Karpas-422 (cell line): ENCODE results near the gene NUDT21. TPM values are rescaled to one million over a fixed set of nuclear protein-coding genes. Genes with fewer than 3 reads are reported as not detected.

Experiments
- DNase-seq: peaks from one replicate; pipeline ENCODE4 v3.0.0-alpha.2; 2015
- H2AFZ ChIP-seq: fragments of 200-600 bp; sonication (generic); 2 replicates; pipeline ENCODE4 v1.6.1; 2014; ENCODE audit warnings: antibody characterized with exemption, low read length, mixed read lengths
- H3K27ac ChIP-seq: fragments of 200-600 bp; sonication (generic); 2 replicates; pipeline ENCODE4 v1.5.1; 2014; ENCODE audit warnings: mild to moderate bottlenecking, low read length, moderate library complexity
- H3K27me3 ChIP-seq: fragments of 200-600 bp; sonication (generic); 2 replicates; pipeline ENCODE4 v1.6.1; 2014; ENCODE audit warnings: low read length, mixed read lengths
- H3K36me3 ChIP-seq: fragments of 200-600 bp; sonication (generic); 2 replicates; pipeline ENCODE4 v1.6.1; 2014; ENCODE audit warnings: low read length, mixed read lengths; ENCODE audit not compliant: insufficient read depth
- H3K4me1 ChIP-seq: fragments of 200-600 bp; sonication (generic); 2 replicates; pipeline ENCODE4 v1.6.1; 2014; ENCODE audit warnings: mild to moderate bottlenecking, low read length, mixed read lengths
- H3K4me2 ChIP-seq: fragments of 200-600 bp; sonication (generic); 2 replicates; pipeline ENCODE4 v1.6.1; 2014; ENCODE audit warnings: low read length, low read depth, mild to moderate bottlenecking; ENCODE audit not compliant: poor library complexity, severe bottlenecking
- H3K4me3 ChIP-seq: fragments of 200-600 bp; sonication (generic); 2 replicates; pipeline ENCODE4 v1.5.1; 2014; ENCODE audit warnings: mild to moderate bottlenecking, antibody characterized with exemption, low read length, mixed read lengths
- H3K79me2 ChIP-seq: fragments of 200-600 bp; sonication (generic); 2 replicates; pipeline ENCODE4 v1.6.1; 2014; ENCODE audit warnings: mild to moderate bottlenecking, low read length, mixed read lengths
- H3K9ac ChIP-seq: fragments of 200-600 bp; sonication (generic); 2 replicates; pipeline ENCODE4 v1.6.0; 2014; ENCODE audit warnings: low read length
- H3K9me2 ChIP-seq: fragments of 200-600 bp; sonication (generic), shearing (Covaris generic); replicated peaks from 2 replicates; pipeline ENCODE4 v1.6.0; 2014; ENCODE audit warnings: mild to moderate bottlenecking, low read length, moderate library complexity; ENCODE audit not compliant: insufficient read depth
- H3K9me3 ChIP-seq: fragments of 300-700, 200-600 bp; sonication (generic); 2 replicates; pipeline ENCODE4 v1.6.1; 2014; ENCODE audit warnings: low read length, mixed read lengths
- H4K20me1 ChIP-seq: fragments of 200-600 bp; sonication (generic); 2 replicates; pipeline ENCODE4 v1.6.1; 2014; ENCODE audit warnings: mild to moderate bottlenecking, antibody characterized with exemption, low read length, low read depth; ENCODE audit not compliant: insufficient read depth
- total RNA-seq: library from RNA; depleted of rRNA; stranded (reverse); fragments of >200 nt; shearing (Covaris generic); gene quantifications from 2 replicates; pipeline ENCODE4 v1.2.3, GENCODE V29; 2014; ENCODE audit warnings: low replicate concordance

Gene NUDT21
- total RNA-seq, 1 experiment from 2014 or later, result 170 TPM

GRCh38 chr16:56420613-56421012 lies 30.5 kb downstream of the NUDT21 start:
- H3K27ac ChIP-seq, result peak overlapping the region; percentile 96
- no peaks in the 10 kb centered on the region for H3K9me2 ChIP-seq
- H3K36me3 ChIP-seq, result no peaks in the 10 kb centered on the region
- peak overlapping the region; percentile 25; the same call in 1 of the 2 replicates for H3K4me3 ChIP-seq
- H2AFZ ChIP-seq, result no peak overlapping the region
- no peak overlapping the region for H3K9ac ChIP-seq
- H3K27me3 ChIP-seq, result no peaks in the 10 kb centered on the region
- H4K20me1 ChIP-seq, result peaks cover 19% of the 10 kb centered on the region; the same call in 1 of the 2 replicates
- no peaks in the 10 kb centered on the region for H3K9me3 ChIP-seq
- peak; percentile 62 for DNase-seq
- peaks cover 68% of the 10 kb centered on the region for H3K4me1 ChIP-seq
- peaks cover 93% of the 10 kb centered on the region for H3K79me2 ChIP-seq
- peak overlapping the region; percentile 82 for H3K4me2 ChIP-seq

- Histone ChIP-seq H3K9me3 (no peaks in the 10 kb centered on the region), H3K4me3 (0 out of 2 replicates have a peak overlapping the region, but pooled peaks have one; percentile 25), H4K20me1 (peaks cover 23% of the 10 kb centered on the region; the same call in 1 of the 2 replicates), H3K9me2 (no peaks in the 10 kb centered on the region), H3K27ac (peak overlapping the region; percentile 96), H3K36me3 (no peaks in the 10 kb centered on the region), H3K4me2 (peak overlapping the region; percentile 82), H3K27me3 (no peaks in the 10 kb centered on the region), H2AFZ (no peak overlapping the region), H3K9ac (no peak overlapping the region), H3K79me2 (peaks cover 98% of the 10 kb centered on the region), H3K4me1 (peaks cover 74% of the 10 kb centered on the region)
- no peak for DNase-seq
Measured at GRCh38 chr16:56419740-56420548, 31.2 kb downstream of the NUDT21 start.

GRCh38 chr16:56417138-56417537 lies 34.0 kb downstream of the NUDT21 start:
- Histone ChIP-seq H3K4me2 (peak overlapping the region; percentile 14), H4K20me1 (peaks cover 21% of the 10 kb centered on the region; the same call in 1 of the 2 replicates), H3K9me2 (no peaks in the 10 kb centered on the region), H2AFZ (no peak overlapping the region), H3K9ac (no peak overlapping the region), H3K4me3 (no peak overlapping the region), H3K27ac (no peak overlapping the region), H3K9me3 (no peaks in the 10 kb centered on the region), H3K4me1 (peaks cover 56% of the 10 kb centered on the region), H3K27me3 (no peaks in the 10 kb centered on the region), H3K79me2 (peaks cover 98% of the 10 kb centered on the region), H3K36me3 (no peaks in the 10 kb centered on the region; the same call in 1 of the 2 replicates)
- no peak for DNase-seq

- Histone ChIP-seq H4K20me1 (peaks cover 15% of the 10 kb centered on the region; the same call in 1 of the 2 replicates), H3K9ac (peak overlapping the region; percentile 9; the same call in 1 of the 2 replicates), H2AFZ (no peak overlapping the region), H3K4me2 (peak overlapping the region; percentile 55), H3K27me3 (no peaks in the 10 kb centered on the region), H3K27ac (peak overlapping the region; percentile 82), H3K4me1 (peaks cover 43% of the 10 kb centered on the region), H3K9me3 (no peaks in the 10 kb centered on the region), H3K79me2 (peaks cover 99% of the 10 kb centered on the region), H3K36me3 (no peaks in the 10 kb centered on the region; the same call in 1 of the 2 replicates), H3K9me2 (no peaks in the 10 kb centered on the region), H3K4me3 (no peak overlapping the region)
- DNase-seq, result no peak
Measured at GRCh38 chr16:56415875-56416274, 35.3 kb downstream of the NUDT21 start.

GRCh38 chr16:56414366-56414765 lies 36.8 kb downstream of the NUDT21 start:
- peaks cover 92% of the 10 kb centered on the region for H3K79me2 ChIP-seq
- peaks cover 1% of the 10 kb centered on the region; the same call in 1 of the 2 replicates for H3K36me3 ChIP-seq
- no peak overlapping the region for H3K9ac ChIP-seq
- H3K4me2 ChIP-seq, result no peak overlapping the region
- no peaks in the 10 kb centered on the region for H3K9me2 ChIP-seq
- peaks cover 4% of the 10 kb centered on the region; the same call in 1 of the 2 replicates for H4K20me1 ChIP-seq
- H3K27ac ChIP-seq, result no peak overlapping the region
- H3K4me1 ChIP-seq, result peaks cover 33% of the 10 kb centered on the region
- H3K27me3 ChIP-seq, result no peaks in the 10 kb centered on the region
- no peak overlapping the region for H3K4me3 ChIP-seq
- no peak for DNase-seq
- H2AFZ ChIP-seq, result no peak overlapping the region
- no peaks in the 10 kb centered on the region for H3K9me3 ChIP-seq

- H2AFZ ChIP-seq, result no peak overlapping the region
- no peak overlapping the region for H3K4me3 ChIP-seq
- no peak for DNase-seq
- H3K9me3 ChIP-seq, result no peaks in the 10 kb centered on the region
- no peaks in the 10 kb centered on the region for H3K9me2 ChIP-seq
- H3K9ac ChIP-seq, result no peak overlapping the region
- H3K4me1 ChIP-seq, result peaks cover 39% of the 10 kb centered on the region
- H3K36me3 ChIP-seq, result peaks cover 10% of the 10 kb centered on the region; the same call in 1 of the 2 replicates
- no peaks in the 10 kb centered on the region for H3K27me3 ChIP-seq
- no peak overlapping the region for H3K4me2 ChIP-seq
- H3K27ac ChIP-seq, result no peak overlapping the region
- peaks cover 4% of the 10 kb centered on the region; the same call in 1 of the 2 replicates for H4K20me1 ChIP-seq
- H3K79me2 ChIP-seq, result peaks cover 90% of the 10 kb centered on the region
Measured at GRCh38 chr16:56413381-56413780, 37.8 kb downstream of the NUDT21 start.

GRCh38 chr16:56411624-56412023 lies 39.5 kb downstream of the NUDT21 start:
- Histone ChIP-seq H3K9me2 (no peaks in the 10 kb centered on the region), H3K4me3 (no peak overlapping the region), H2AFZ (no peak overlapping the region), H3K27me3 (no peaks in the 10 kb centered on the region), H3K9me3 (no peaks in the 10 kb centered on the region), H3K4me1 (peaks cover 26% of the 10 kb centered on the region), H3K27ac (no peak overlapping the region), H3K36me3 (peaks cover 17% of the 10 kb centered on the region; the same call in 1 of the 2 replicates), H3K9ac (no peak overlapping the region), H4K20me1 (peaks cover 4% of the 10 kb centered on the region; the same call in 1 of the 2 replicates), H3K4me2 (no peak overlapping the region), H3K79me2 (peaks cover 82% of the 10 kb centered on the region)
- DNase-seq, result no peak

- H4K20me1 ChIP-seq, result peaks cover 4% of the 10 kb centered on the region; the same call in 1 of the 2 replicates
Measured at GRCh38 chr16:56411123-56411522, 40.0 kb downstream of the NUDT21 start.

More at GRCh38 chr16:56411123-56411522, 40.0 kb downstream of the NUDT21 start:
- no peak for DNase-seq
- H3K4me1 ChIP-seq, result peaks cover 21% of the 10 kb centered on the region
- H3K9ac ChIP-seq, result no peak overlapping the region
- no peaks in the 10 kb centered on the region for H3K9me3 ChIP-seq
- H3K27me3 ChIP-seq, result no peaks in the 10 kb centered on the region
- no peak overlapping the region for H3K27ac ChIP-seq
- H3K4me3 ChIP-seq, result no peak overlapping the region
- H2AFZ ChIP-seq, result no peak overlapping the region
- H3K79me2 ChIP-seq, result peaks cover 78% of the 10 kb centered on the region
- no peak overlapping the region for H3K4me2 ChIP-seq
- peaks cover 17% of the 10 kb centered on the region; the same call in 1 of the 2 replicates for H3K36me3 ChIP-seq
- no peaks in the 10 kb centered on the region for H3K9me2 ChIP-seq
